Stimulated activated CD8-positive, alpha-beta memory T cell treated with anti-CD3 and anti-CD28 coated beads, Interleukin-4, amount 100 ng/mL, for 4 hours (primary cell): ENCODE data around the gene YKT6.
"Not testable (repeated sequence)": the region's sequence is repeated elsewhere in the genome, so short reads cannot be mapped to it uniquely, and the experiment has no call there.

Experiments
- DNase-seq, 2 donors: peaks; one replicate each; pipeline ENCODE4 v3.0.0-alpha.2; 2020; ENCODE audit warnings: low read depth in 2 of 2, low spot score in 1 of 2

YKT6 gene

GRCh38 chr7:44172352-44172751 is 28.4 kb upstream of the YKT6 start:
- DNase-seq = no peak

- DNase-seq = no peak
These were observed 27.9 kb upstream of the YKT6 start for GRCh38 chr7:44172803-44173424.

GRCh38 chr7:44173911-44174693 is 26.7 kb upstream of the YKT6 start:
- DNase-seq = no peak

GRCh38 chr7:44174694-44174948 is 26.2 kb upstream of the YKT6 start:
- not testable (repeated sequence) for DNase-seq

- DNase-seq = no peak
These were observed 25.0 kb upstream of the YKT6 start for GRCh38 chr7:44175730-44176129.

GRCh38 chr7:44176486-44176885 is 24.3 kb upstream of the YKT6 start:
- DNase-seq = no peak

- DNase-seq = no peak
These were observed 23.1 kb upstream of the YKT6 start for GRCh38 chr7:44177570-44178131.

- no peak for DNase-seq
These were observed 20.1 kb upstream of the YKT6 start for GRCh38 chr7:44180631-44181030.

- DNase-seq = no peak
These were observed 18.0 kb upstream of the YKT6 start for GRCh38 chr7:44182827-44183226.

- DNase-seq = no peak
These were observed 17.4 kb upstream of the YKT6 start for GRCh38 chr7:44183386-44183785.

GRCh38 chr7:44184206-44184872 is 16.4 kb upstream of the YKT6 start:
- DNase-seq = no peak

GRCh38 chr7:44184873-44185446 is 15.8 kb upstream of the YKT6 start:
- DNase-seq = no peak

GRCh38 chr7:44185729-44186128 is 15.0 kb upstream of the YKT6 start:
- DNase-seq = no peak

GRCh38 chr7:44186736-44187135 is 14.0 kb upstream of the YKT6 start:
- DNase-seq = no peak

- no peak for DNase-seq
These were observed 13.0 kb upstream of the YKT6 start for GRCh38 chr7:44187636-44188416.

- no peak for DNase-seq
These were observed 12.1 kb upstream of the YKT6 start for GRCh38 chr7:44188480-44189225.

- DNase-seq = no peak
These were observed 11.3 kb upstream of the YKT6 start, which contains the start of gene GCK for GRCh38 chr7:44189286-44189992. Gene GCK (minus strand): TSS chr7:44189439. CDS start chr7:44188953, 486 bp downstream.

GRCh38 chr7:44189993-44190872 is 10.5 kb upstream of the YKT6 start:
- DNase-seq = no peak

GRCh38 chr7:44191171-44191570 is 9.6 kb upstream of the YKT6 start:
- DNase-seq = no peak
